NB4 (cell line): ENCODE measurements around the gene KLB.
"Not testable (repeated sequence)": the region's sequence is repeated elsewhere in the genome, so short reads cannot be mapped to it uniquely, and the experiment has no call there.

ENCODE experiments used
- DNase-seq: peaks from one replicate; pipeline ENCODE4 v3.0.0; 2010; ENCODE audit warnings: low read depth
- H3K4me3 ChIP-seq: one replicate; pipeline ENCODE4 v1.5.1; 2011; ENCODE audit warnings: mild to moderate bottlenecking, low read depth, low read length, moderate library complexity
- MYC ChIP-seq: IDR thresholded peaks from 2 replicates; pipeline ENCODE4 v1.6.1; 2011; ENCODE audit warnings: low read depth, low read length
- POLR2A ChIP-seq: IDR thresholded peaks from 2 replicates; pipeline ENCODE4 v1.6.1; 2011; ENCODE audit warnings: mild to moderate bottlenecking; ENCODE audit not compliant: insufficient read length; ENCODE audit errors: extremely low read depth
- TF ChIP-seq, protein P1 (sequence below): IDR thresholded peaks from one replicate; pipeline ENCODE4 v1.5.1; 2012; ENCODE audit warnings: low read depth, low read length
- TF ChIP-seq, protein P2 (sequence below): IDR thresholded peaks from 2 replicates; pipeline ENCODE4 v1.6.1; 2011; ENCODE audit warnings: low read depth, low read length

The KLB gene

DNA sequence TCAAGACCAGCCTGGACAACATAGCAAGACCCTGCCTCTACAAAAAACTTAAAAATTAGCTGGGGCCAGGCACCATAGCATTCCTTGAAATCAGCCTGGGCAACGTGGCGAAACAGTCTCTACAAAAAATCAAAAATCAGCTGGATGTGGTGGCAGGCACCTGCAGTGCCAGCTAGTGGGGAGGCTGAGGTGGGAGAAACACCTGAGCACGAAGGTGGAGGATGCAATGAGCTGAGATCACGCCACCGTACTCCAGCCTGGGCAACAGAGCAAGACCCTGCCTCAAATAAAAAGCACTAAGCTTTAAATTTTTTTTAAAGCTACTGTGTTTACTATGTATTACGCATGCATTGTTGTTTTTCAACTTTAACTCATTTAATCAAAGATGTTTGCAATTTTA, 48.8 kb downstream of the KLB start:
- TF ChIP-seq, protein P1, sequence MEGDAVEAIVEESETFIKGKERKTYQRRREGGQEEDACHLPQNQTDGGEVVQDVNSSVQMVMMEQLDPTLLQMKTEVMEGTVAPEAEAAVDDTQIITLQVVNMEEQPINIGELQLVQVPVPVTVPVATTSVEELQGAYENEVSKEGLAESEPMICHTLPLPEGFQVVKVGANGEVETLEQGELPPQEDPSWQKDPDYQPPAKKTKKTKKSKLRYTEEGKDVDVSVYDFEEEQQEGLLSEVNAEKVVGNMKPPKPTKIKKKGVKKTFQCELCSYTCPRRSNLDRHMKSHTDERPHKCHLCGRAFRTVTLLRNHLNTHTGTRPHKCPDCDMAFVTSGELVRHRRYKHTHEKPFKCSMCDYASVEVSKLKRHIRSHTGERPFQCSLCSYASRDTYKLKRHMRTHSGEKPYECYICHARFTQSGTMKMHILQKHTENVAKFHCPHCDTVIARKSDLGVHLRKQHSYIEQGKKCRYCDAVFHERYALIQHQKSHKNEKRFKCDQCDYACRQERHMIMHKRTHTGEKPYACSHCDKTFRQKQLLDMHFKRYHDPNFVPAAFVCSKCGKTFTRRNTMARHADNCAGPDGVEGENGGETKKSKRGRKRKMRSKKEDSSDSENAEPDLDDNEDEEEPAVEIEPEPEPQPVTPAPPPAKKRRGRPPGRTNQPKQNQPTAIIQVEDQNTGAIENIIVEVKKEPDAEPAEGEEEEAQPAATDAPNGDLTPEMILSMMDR: no peak
- no peak for TF ChIP-seq MYC
- TF ChIP-seq, protein P2, sequence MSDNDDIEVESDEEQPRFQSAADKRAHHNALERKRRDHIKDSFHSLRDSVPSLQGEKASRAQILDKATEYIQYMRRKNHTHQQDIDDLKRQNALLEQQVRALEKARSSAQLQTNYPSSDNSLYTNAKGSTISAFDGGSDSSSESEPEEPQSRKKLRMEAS: no peak
- TF ChIP-seq POLR2A: no peak
- no peak for DNase-seq
- H3K4me3 ChIP-seq: peak overlapping the region; percentile 90

DNA sequence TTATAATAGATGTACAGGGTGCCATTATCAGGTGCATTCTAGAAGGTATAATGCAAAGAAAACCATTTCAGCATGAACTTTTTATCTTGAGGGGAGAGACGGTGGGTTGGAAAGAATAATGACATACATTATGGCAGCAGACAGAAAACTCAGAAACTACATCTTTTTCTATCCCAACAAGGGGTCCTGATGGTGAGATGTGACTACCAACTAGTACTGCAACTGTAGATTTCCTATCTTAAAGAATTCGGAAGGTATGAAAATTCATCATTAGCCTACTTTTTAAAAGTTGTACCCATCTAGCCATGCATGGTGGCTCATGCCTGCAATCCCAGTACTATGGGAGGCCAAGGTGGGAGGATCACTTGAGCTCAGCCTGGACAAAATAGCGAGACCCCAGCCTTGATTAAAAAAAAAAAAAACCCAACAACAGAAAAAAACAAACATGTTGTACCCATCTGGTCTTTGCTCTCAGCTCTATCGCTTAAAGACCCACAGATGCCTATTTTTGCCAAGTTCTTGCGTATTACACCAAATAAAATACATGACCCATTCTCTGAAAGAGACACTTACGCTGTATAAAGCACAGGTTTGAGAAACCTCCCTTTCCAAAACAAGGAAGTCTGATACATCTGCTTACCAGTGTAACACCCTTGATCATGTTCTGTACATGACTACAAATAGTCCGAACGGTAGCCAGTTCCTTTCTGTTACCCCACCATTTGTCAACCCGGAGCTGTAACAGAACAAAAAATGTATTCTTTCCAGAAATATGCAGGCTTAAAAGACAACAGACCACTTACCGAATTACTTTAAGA, 50.4 kb downstream of the KLB start:
- TF ChIP-seq, protein P1: no peak
- TF ChIP-seq POLR2A: no peak
- no peak for TF ChIP-seq MYC
- TF ChIP-seq, protein P2: no peak

DNA sequence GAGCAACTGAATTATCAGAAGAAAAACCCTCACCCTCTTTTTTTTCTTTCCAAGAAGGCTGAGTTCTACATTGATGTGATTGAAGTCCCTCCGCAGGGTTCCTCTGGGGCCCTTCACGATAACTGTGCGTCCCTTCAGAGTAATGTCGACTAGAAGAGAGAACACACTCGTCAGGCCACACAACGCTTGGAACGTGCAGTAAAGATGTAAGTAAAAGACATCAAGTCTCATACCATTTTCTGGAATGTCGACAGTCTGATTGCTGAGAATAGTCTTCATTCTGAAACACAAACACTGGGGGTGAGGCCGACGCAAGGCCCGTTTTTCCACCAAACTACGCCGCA, 51.4 kb downstream of the KLB start:
- H3K4me3 ChIP-seq: peak overlapping the region; percentile 90
- DNase-seq: not testable (repeated sequence)

More for the DNA sequence above, 50.4 kb downstream of the KLB start:
- DNase-seq: peak; percentile 32
- peak overlapping the region; percentile 90 for H3K4me3 ChIP-seq

DNA sequence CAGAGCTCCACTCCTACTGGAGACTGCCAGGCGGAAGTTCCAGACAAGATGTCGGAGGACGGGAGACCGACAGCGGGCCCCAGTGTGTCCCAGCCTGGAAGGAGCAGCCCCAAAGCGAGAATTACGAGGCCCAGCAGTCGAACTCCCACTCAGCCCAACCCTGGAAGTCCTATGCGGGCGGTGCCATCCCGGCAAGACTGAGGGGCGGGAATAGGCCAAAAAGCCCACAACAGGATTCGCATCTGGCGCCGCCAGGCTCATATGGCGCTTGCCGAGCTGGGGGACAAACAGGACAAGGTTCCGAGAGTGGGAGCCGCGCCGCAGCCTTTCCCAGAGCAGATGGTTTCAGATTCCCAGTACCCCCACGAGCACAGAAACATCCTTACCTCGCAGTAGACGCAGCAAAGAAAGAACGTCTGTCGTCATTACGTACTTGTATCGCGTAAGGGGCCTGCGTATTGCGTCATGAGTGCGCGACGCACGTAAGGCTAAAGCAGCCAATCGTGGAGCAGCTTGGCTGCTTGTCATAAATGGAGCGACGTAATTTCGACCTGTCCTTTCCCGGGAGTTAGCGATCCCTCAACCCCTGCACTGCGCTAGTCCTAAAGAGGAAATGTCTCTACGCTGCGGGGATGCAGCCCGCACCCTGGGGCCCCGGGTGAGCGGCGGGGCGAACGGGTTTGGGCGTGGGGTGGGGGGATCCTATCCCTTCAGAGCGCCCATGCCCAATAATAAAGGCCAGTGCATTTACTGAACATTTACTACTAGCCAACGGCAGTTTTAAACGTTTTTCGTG, 52.0 kb downstream of the KLB start, which contains the start of the genes LIAS and RPL9:
Gene LIAS (plus strand): TSS at position 552 of the 796 bp plus-strand sequence. CDS start 62 bp downstream, at position 614.
Gene RPL9 (minus strand): TSS at position 418 of the 796 bp plus-strand sequence. CDS start 483 bp downstream, outside the sequence.
- peak; percentile 100 for DNase-seq
- TF ChIP-seq, protein P2: peak; percentile 81; the same call in 1 of the 2 replicates
- TF ChIP-seq MYC (peak; percentile 97), POLR2A (peak; percentile 99)
- TF ChIP-seq, protein P1: no peak

DNA sequence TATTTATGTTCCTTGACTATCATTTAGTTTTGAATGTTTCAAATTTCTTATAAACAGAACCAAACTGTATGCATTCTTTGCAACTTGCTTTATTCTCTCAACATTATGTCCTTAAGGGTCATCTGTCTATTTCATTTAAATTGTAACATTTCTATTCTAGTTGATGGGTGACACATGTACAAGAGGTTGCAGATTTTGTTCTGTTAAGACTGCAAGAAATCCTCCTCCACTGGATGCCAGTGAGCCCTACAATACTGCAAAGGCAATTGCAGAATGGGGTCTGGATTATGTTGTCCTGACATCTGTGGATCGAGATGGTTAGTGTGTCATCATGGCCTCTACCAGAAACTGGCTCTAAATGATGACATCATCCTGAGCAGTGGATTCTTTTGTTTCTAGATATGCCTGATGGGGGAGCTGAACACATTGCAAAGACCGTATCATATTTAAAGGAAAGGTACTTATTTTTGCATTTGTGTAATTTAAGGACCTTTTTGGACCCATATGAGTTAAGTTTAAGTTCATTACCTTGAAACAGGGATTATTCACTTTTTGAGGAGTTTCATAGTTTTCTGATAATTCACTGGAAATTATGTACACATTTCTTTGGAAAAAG, 58.3 kb downstream of the KLB start:
- TF ChIP-seq, protein P2: no peak
- TF ChIP-seq, protein P1: peak; percentile 18
- peak; percentile 76 for DNase-seq
- no peak overlapping the region for H3K4me3 ChIP-seq

More for the DNA sequence above, 52.0 kb downstream of the KLB start, which contains the start of the genes LIAS and RPL9:
- H3K4me3 ChIP-seq: peak within 1 kb of the TSS; percentile 90

DNA sequence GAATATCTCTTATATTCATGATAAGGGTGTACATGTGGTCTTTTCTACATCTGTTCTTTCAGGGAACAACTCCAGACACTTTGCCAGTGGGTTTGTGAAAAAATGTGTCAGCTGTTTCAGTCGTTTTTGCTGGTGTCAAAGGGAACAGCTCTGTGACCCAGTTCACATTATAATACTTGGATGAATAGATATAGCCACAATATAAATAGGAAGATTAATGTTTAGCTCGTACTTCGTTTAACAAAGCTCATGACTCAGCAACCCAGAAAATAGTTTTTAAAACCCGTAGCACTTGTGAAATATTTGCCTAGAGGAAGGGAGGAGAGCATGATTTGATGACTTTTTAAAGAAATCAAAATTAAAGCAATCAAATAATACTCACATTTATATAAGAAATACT, 60.0 kb downstream of the KLB start:
- H3K4me3 ChIP-seq: no peak overlapping the region
- no peak for DNase-seq
- TF ChIP-seq, protein P2: no peak
- TF ChIP-seq POLR2A (no peak), MYC (no peak)
- TF ChIP-seq, protein P1: no peak
